Measurements from ENCODE around the gene ZNF554. TPM values are rescaled to one million over a fixed set of nuclear protein-coding genes. Genes with fewer than 3 reads are reported as not detected.
A peak's percentile ranks its signal among the peaks of the same experiment; 100 is the strongest.

The ZNF554 gene
- total RNA-seq, 1 experiment from 2014 or later, result 5.9 TPM

GRCh38 chr19:2777952-2778683, 41.5 kb upstream of the ZNF554 start:
- Histone ChIP-seq H3K27me3 (ENCODE audit: insufficient read depth, low read length) (no peaks in the 10 kb centered on the region), H3K23me2 (ENCODE audit: insufficient read length, low read depth, low read length, poor library complexity, severe bottlenecking) (peaks cover 5% of the 10 kb centered on the region), H3K23ac (ENCODE audit: insufficient read length, low read depth, low read length) (no peak overlapping the region), H2BK15ac (ENCODE audit: low read depth, low read length) (no peak overlapping the region), H3T11ph (ENCODE audit: low read length) (no peak overlapping the region), H2BK20ac (ENCODE audit: low read depth, low read length, poor library complexity, severe bottlenecking) (no peak overlapping the region), H3K4me2 (ENCODE audit: insufficient read depth, insufficient read length, low read length) (no peak overlapping the region), H2BK12ac (ENCODE audit: insufficient read length, low read depth, low read length) (no peak overlapping the region), H3K27ac (ENCODE audit: insufficient read length, low read depth, low read length) (no peak overlapping the region), H4K5ac (ENCODE audit: insufficient read length, low read depth, low read length) (no peak overlapping the region), H3K56ac (ENCODE audit: insufficient read length, low read depth, low read length) (no peak overlapping the region), H3K18ac (ENCODE audit: insufficient read length, low read depth, low read length) (no peak overlapping the region), H3K14ac (ENCODE audit: insufficient read depth, low read length) (no peak overlapping the region), H2AFZ (ENCODE audit: low read length) (no peak overlapping the region), H3K4me1 (ENCODE audit: insufficient read depth, low read length) (no peaks in the 10 kb centered on the region), H3K79me2 (ENCODE audit: insufficient read depth, low read length) (peaks cover 83% of the 10 kb centered on the region), H3K9me3 (ENCODE audit: control insufficient read depth, low read depth, low read length) (no peaks in the 10 kb centered on the region), H2AK5ac (ENCODE audit: insufficient read length, low read length) (no peak overlapping the region), H3K9ac (ENCODE audit: extremely low read depth, insufficient read length, low read length) (no peak overlapping the region), H3K79me1 (ENCODE audit: insufficient read depth, low read depth, low read length, poor library complexity, severe bottlenecking) (peaks cover 8% of the 10 kb centered on the region), H4K91ac (ENCODE audit: insufficient read length, low read depth, low read length) (no peak overlapping the region), H4K20me1 (ENCODE audit: control insufficient read depth, insufficient read depth, insufficient read length) (no peaks in the 10 kb centered on the region), H4K8ac (replicated peaks; ENCODE audit: insufficient read length, low read depth, low read length) (no peak overlapping the region), H2BK5ac (ENCODE audit: insufficient read length, low read length) (no peak overlapping the region), H2BK120ac (ENCODE audit: low read depth, low read length, poor library complexity, severe bottlenecking) (no peak overlapping the region), H3K4ac (ENCODE audit: low read depth, low read length) (no peak overlapping the region)
- H3K27me3 Mint-ChIP-seq (ENCODE audit: low read depth), result no peaks in the 10 kb centered on the region
- DNase-seq, result no peak
- TF ChIP-seq CTCF (conservative IDR thresholded peaks at IDR 0.05), result no peak
- no peaks in the 10 kb centered on the region for H3K9me3 Mint-ChIP-seq
- peaks cover 7 to 14% of the 10 kb centered on the region in 2 experiments for H3K4me1 Mint-ChIP-seq
- WGBS (ENCODE audit: extremely low coverage, insufficient read length, low lambda C conversion rate), result no CpG with 5 or more reads among the region's 19 CpGs
- H3K4me3 Mint-ChIP-seq, result peak overlapping the region in 1 of 2 experiments; percentile 32; a peak in 1 of 5 replicates
- H3K27ac Mint-ChIP-seq, result peak overlapping the region in 1 of 3 experiments; percentile 39; a peak in 1 of 7 replicates
- H3K36me3 Mint-ChIP-seq (ENCODE audit: insufficient read depth in 1 of 3, low read depth in 3 of 3), result peaks cover 9 to 32% (median 31%) of the 10 kb centered on the region in 3 experiments; a peak in 6 of 7 replicates
